Occipital lobe (tissue), 3 donors: ENCODE data around the gene NYAP2. TPM values are rescaled to one million over a fixed set of nuclear protein-coding genes. Genes with fewer than 3 reads are reported as not detected.

Experiments
- DNase-seq: peaks from one replicate; lab custom pipeline; 2025; lab: John Stamatoyannopoulos, UW
- small RNA-seq: library from RNA; depleted of rRNA; stranded (forward); fragments of <200 nt; gene quantifications from one replicate; pipeline ENCODE3, GENCODE V24; 2014
- total RNA-seq: library from RNA; depleted of rRNA; stranded (reverse); fragments of >200 nt; gene quantifications from one replicate; pipeline ENCODE4 v1.2.3, GENCODE V29; 2014

The NYAP2 gene
- total RNA-seq, 1 donor from 2014 or later, result 7.8 TPM

- DNase-seq, result no peak
These were observed 298.4 kb downstream of the NYAP2 start for GRCh38 chr2:225697936-225698335.

Small RNA genes within 50 kb of the gene (small RNA-seq; reads per million reads assigned to genes)
- not detected for gene AC016717.1
